ENCODE data around the gene LIPT2. TPM values are rescaled to one million over a fixed set of nuclear protein-coding genes. Genes with fewer than 3 reads are reported as not detected.

The LIPT2 gene
- total RNA-seq, 1 experiment from 2014 or later = 7.9 TPM

DNA sequence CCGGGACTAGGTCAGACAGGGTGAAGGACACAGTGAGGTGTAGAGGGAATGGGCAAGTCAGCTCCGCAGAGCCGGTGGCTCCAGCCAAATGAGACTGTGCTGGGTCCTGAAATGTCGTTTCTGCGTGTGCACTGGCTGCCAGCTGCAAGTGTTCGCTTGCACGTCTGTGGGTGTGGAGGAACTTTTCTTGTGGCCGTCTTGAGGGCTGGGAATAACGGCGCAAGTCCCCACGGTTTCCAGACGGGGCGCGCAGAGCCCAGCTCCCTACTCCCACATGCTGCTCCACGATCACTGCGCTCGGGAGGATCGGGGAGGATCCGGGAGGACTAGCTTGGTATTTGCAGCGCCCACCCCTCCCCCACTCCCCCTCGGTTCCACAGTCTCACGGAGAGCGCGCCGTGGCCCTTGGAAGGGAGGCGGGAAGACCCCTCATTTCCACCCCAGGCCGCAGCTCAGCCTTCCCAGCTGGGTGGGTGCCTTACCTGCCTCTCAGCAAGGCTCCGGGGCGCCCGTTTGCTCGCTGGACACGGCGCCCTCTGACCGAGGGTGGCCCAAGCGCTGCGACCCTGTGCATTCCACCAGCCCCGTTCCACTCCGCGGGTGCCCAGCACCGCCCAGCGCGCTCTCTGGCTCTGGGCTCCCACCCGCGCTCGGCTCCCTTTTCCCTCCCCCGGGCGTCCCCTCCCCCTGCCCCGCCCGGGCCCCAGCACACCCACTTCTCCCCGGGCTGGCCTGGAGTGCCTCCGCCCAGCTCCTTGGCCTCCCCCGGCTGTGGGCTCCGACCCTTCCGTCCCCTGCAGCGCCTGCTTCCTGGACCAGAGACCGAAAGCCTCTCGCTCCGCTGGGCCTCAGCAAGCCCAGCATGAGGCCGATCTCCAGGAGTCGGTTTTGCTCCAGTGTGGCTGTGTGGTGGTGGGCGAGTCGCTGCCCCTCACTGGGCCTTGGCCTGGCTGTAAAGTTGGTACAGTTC, 26.3 kb downstream of the LIPT2 start, which contains the start of gene KCNE3:
Gene KCNE3 (minus strand): TSS at position 634 of the 970 bp plus-strand sequence. CDS start 9,986 bp downstream, outside the sequence.
- Mint-ChIP-seq H3K4me1 (ENCODE audit: insufficient read depth, unreplicated experiment) (no peaks in the 10 kb centered on the region), H3K27ac (ENCODE audit: low read depth, unreplicated experiment) (no peak within 1 kb of the TSS), H3K4me3 (ENCODE audit: unreplicated experiment) (no peak within 1 kb of the TSS), H3K9me3 (ENCODE audit: unreplicated experiment) (no peaks in the 10 kb centered on the region), H3K27me3 (ENCODE audit: insufficient read depth, unreplicated experiment) (no peaks in the 10 kb centered on the region), H3K36me3 (ENCODE audit: insufficient read depth, unreplicated experiment) (no peaks in the 10 kb centered on the region)
- no peak for TF ChIP-seq CTCF (IDR thresholded peaks at IDR 0.05; ENCODE audit: unreplicated experiment)
- intact Hi-C loops (cut with micrococcal nuclease) = no loop called here
- CTCF ChIA-PET = interaction anchor here (1.3 kb wide), 1 partner anchor 18 kb away, joined by 5 read pairs; no protein-coding TSS in a partner anchor
- no peak for DNase-seq (ENCODE audit: unreplicated experiment)
- BruUV-seq (replicated peaks) = no TSS peak
- POLR2A ChIA-PET = no interaction called here

DNA sequence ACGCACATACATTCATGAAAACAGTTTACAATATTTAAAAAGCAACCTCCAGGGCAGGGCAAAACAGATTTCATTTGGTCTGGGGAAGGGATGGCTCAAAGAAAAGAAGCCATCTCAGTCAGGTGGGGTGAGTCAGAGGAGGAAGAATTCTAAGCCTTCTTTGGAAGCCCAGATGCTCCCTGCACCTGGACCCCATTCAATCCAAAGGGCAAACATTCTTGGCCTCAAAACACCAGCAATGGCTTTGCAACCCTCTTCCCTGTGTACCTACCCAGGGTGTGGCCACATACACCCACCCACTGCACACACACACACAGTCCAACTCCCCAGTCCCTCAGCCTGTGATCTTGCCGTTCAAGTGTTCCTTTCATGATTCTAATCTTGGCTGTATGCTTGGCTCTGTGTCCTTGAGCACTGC, 28.2 kb downstream of the LIPT2 start:
- Mint-ChIP-seq H3K9me3 (ENCODE audit: unreplicated experiment) (no peaks in the 10 kb centered on the region), H3K4me1 (ENCODE audit: insufficient read depth, unreplicated experiment) (no peaks in the 10 kb centered on the region), H3K27me3 (ENCODE audit: insufficient read depth, unreplicated experiment) (no peaks in the 10 kb centered on the region), H3K4me3 (ENCODE audit: unreplicated experiment) (no peak overlapping the region), H3K27ac (ENCODE audit: low read depth, unreplicated experiment) (no peak overlapping the region), H3K36me3 (ENCODE audit: insufficient read depth, unreplicated experiment) (no peaks in the 10 kb centered on the region)
- no TSS peak for BruUV-seq (replicated peaks)
- no peak for TF ChIP-seq CTCF (IDR thresholded peaks at IDR 0.05; ENCODE audit: unreplicated experiment)
- intact Hi-C loops (cut with micrococcal nuclease) = no loop called here
- ChIA-PET POLR2A (no interaction called here), CTCF (no interaction called here)
- no peak for DNase-seq (ENCODE audit: unreplicated experiment)

DNA sequence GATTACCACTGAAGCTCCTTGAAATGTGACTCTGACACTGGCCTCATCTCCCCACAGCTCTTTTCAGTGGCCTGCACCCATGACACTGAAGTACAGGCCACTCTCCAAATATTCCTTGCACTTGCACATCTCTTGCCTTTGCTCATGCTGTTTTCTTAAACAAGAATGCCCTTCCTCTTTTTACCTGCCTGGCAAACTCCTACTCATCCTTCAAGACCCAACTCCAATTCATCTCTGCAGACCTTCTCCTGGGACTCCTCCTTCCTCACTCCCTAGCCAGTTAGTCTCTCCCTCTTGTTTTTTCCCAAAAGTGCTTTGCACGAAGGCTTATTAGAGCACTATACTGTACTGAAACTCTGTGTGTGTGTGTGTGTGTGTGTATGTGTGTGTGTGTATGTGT, 28.8 kb downstream of the LIPT2 start:
- no peaks in the 10 kb centered on the region for H3K27me3 Mint-ChIP-seq (ENCODE audit: insufficient read depth, unreplicated experiment)
- POLR2A ChIA-PET = no interaction called here
- no peak for DNase-seq (ENCODE audit: unreplicated experiment)
- no peaks in the 10 kb centered on the region for H3K4me1 Mint-ChIP-seq (ENCODE audit: insufficient read depth, unreplicated experiment)
- H3K27ac Mint-ChIP-seq (ENCODE audit: low read depth, unreplicated experiment) = no peak overlapping the region
- no TSS peak for BruUV-seq (replicated peaks)
- intact Hi-C loops (cut with micrococcal nuclease) = no loop called here
- no peaks in the 10 kb centered on the region for H3K9me3 Mint-ChIP-seq (ENCODE audit: unreplicated experiment)
- TF ChIP-seq CTCF (IDR thresholded peaks at IDR 0.05; ENCODE audit: unreplicated experiment) = no peak
- CTCF ChIA-PET = interaction anchor here (3.9 kb wide), 1 partner anchor 13 kb away, joined by 43 read pairs; no protein-coding TSS in a partner anchor
- H3K36me3 Mint-ChIP-seq (ENCODE audit: insufficient read depth, unreplicated experiment) = no peaks in the 10 kb centered on the region
- no peak overlapping the region for H3K4me3 Mint-ChIP-seq (ENCODE audit: unreplicated experiment)

- no peak overlapping the region for H3K4me3 Mint-ChIP-seq (ENCODE audit: unreplicated experiment)
- no peaks in the 10 kb centered on the region for H3K27me3 Mint-ChIP-seq (ENCODE audit: insufficient read depth, unreplicated experiment)
- no peaks in the 10 kb centered on the region for H3K36me3 Mint-ChIP-seq (ENCODE audit: insufficient read depth, unreplicated experiment)
- no peaks in the 10 kb centered on the region for H3K4me1 Mint-ChIP-seq (ENCODE audit: insufficient read depth, unreplicated experiment)
- no TSS peak for BruUV-seq (replicated peaks)
- POLR2A ChIA-PET = no interaction called here
- CTCF ChIA-PET = interaction anchor here (1.5 to 3.9 kb wide), 4 partner anchors 12 to 107 kb away, joined by 3 to 43 read pairs (median 15); no protein-coding TSS in a partner anchor
- no peak for TF ChIP-seq CTCF (IDR thresholded peaks at IDR 0.05; ENCODE audit: unreplicated experiment)
- no peak overlapping the region for H3K27ac Mint-ChIP-seq (ENCODE audit: low read depth, unreplicated experiment)
- no peaks in the 10 kb centered on the region for H3K9me3 Mint-ChIP-seq (ENCODE audit: unreplicated experiment)
- no peak for DNase-seq (ENCODE audit: unreplicated experiment)
- intact Hi-C loops (cut with micrococcal nuclease) = no loop called here
Observed at GRCh38 chr11:74463216-74463615, 30.3 kb downstream of the LIPT2 start.
